Mononuclear cell (primary cell): ENCODE data around the gene SLC9A8. TPM values are rescaled to one million over a fixed set of nuclear protein-coding genes. Genes with fewer than 3 reads are reported as not detected.
"Not testable (repeated sequence)": the region's sequence is repeated elsewhere in the genome, so short reads cannot be mapped to it uniquely, and the experiment has no call there.

Experiments used
- H3K27me3 ChIP-seq: 2 replicates; pipeline ENCODE4 v1.6.0; 2011; ENCODE audit warnings: low read length, control low read depth; ENCODE audit not compliant: insufficient read depth
- H3K4me1 ChIP-seq: 2 replicates; pipeline ENCODE4 v1.5.1; 2011; ENCODE audit warnings: mild to moderate bottlenecking, low read length, control low read depth; ENCODE audit not compliant: insufficient read depth
- H3K4me3 ChIP-seq: 2 replicates; pipeline ENCODE4 v1.5.1; 2011; ENCODE audit warnings: mild to moderate bottlenecking, low read length, moderate library complexity
- H3K9me3 ChIP-seq: 2 replicates; pipeline ENCODE4 v1.5.1; 2011; ENCODE audit warnings: low read depth, mild to moderate bottlenecking, control low read depth, low read length
- total RNA-seq: library from RNA; depleted of rRNA; stranded (reverse); fragments of >200 nt; gene quantifications from one replicate; pipeline ENCODE4 v1.2.3, GENCODE V29; 2012

Gene SLC9A8
- total RNA-seq, 1 donor = 34.5 TPM

DNA sequence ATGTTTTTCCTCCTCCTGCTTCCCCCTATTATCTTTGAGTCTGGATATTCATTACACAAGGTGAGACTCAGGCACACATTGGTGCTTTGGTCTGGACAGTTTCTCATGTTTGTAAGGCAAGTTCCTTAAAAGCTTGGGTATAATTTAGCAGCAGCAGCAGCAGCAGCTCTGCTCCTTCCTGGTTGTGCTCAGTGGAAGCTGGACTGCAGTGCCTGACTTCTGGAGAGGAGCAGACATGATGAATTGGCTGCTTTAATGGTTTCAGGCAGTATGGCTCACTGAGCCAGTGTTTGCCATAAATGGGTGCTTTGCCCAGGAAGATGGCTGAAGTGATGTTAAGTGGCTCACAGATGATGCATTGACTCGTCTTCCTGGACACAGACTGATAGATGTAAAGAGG lies 32.4 kb downstream of the SLC9A8 start:
- H3K9me3 ChIP-seq = no peaks in the 10 kb centered on the region
- H3K27me3 ChIP-seq = no peaks in the 10 kb centered on the region
- H3K4me1 ChIP-seq = no peaks in the 10 kb centered on the region
- no peak overlapping the region for H3K4me3 ChIP-seq

GRCh38 chr20:49846206-49846807 lies 33.7 kb downstream of the SLC9A8 start:
- Histone ChIP-seq H3K9me3 (no peaks in the 10 kb centered on the region), H3K4me3 (no peak overlapping the region), H3K27me3 (no peaks in the 10 kb centered on the region), H3K4me1 (peaks cover 8% of the 10 kb centered on the region)

GRCh38 chr20:49850463-49851230 lies 38.0 kb downstream of the SLC9A8 start:
- Histone ChIP-seq H3K4me1 (peaks cover 9% of the 10 kb centered on the region), H3K27me3 (no peaks in the 10 kb centered on the region), H3K4me3 (no peak overlapping the region), H3K9me3 (no peaks in the 10 kb centered on the region)

DNA sequence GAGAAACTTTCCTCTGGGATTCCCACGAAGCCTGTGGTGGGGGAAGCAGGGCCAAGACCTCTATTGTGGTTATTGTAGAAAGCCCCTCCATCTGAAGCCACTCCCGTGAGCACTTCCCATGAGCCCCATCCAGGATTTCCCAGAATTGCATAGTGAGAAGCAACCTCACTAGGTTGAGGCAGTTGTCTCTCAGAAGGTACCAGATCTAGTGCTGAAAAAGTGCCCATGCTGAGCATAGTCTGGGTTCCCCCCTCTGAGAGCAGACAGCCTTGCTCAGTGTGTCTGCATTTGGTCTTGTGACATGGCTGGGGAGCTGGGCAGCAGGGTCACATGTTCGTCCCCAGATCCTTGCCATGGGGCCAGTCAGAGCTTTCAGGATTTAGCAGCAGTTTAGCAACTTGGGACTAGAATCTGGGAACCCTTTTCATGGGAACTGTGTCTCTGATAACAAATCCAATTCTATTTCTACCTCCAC lies 38.6 kb downstream of the SLC9A8 start:
- Histone ChIP-seq H3K4me1 (peaks cover 9% of the 10 kb centered on the region), H3K27me3 (no peaks in the 10 kb centered on the region), H3K4me3 (no peak overlapping the region), H3K9me3 (no peaks in the 10 kb centered on the region)

DNA sequence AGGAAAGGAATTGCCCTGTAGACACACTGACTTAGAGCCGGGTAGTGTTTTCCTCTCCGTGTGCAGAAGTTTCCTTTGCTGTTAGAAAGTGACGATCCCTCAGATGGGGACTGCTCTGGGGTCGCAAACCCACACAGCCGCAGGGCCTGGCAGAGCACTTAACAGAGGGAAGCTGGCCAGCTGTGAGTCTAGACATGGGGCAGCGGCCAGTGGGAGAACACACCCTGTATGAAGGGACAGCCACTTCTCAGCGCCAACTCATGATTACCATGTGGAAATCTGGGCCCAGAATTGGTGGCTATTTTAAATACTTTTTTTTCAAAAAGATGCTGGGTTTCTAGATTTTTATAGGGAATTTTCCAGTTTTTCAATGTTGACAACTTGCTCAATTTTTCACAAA lies 39.4 kb downstream of the SLC9A8 start:
- Histone ChIP-seq H3K4me3 (no peak overlapping the region), H3K4me1 (peaks cover 9% of the 10 kb centered on the region), H3K27me3 (no peaks in the 10 kb centered on the region), H3K9me3 (no peaks in the 10 kb centered on the region)

GRCh38 chr20:49852522-49853080 lies 40.0 kb downstream of the SLC9A8 start:
- Histone ChIP-seq H3K4me3 (no peak overlapping the region), H3K27me3 (no peaks in the 10 kb centered on the region), H3K9me3 (no peaks in the 10 kb centered on the region), H3K4me1 (peaks cover 9% of the 10 kb centered on the region)

- H3K4me3 ChIP-seq = no peak overlapping the region
- H3K27me3 ChIP-seq = no peaks in the 10 kb centered on the region
- H3K4me1 ChIP-seq = peaks cover 9% of the 10 kb centered on the region
- no peaks in the 10 kb centered on the region for H3K9me3 ChIP-seq
Observed at GRCh38 chr20:49853640-49854039, 41.0 kb downstream of the SLC9A8 start.

DNA sequence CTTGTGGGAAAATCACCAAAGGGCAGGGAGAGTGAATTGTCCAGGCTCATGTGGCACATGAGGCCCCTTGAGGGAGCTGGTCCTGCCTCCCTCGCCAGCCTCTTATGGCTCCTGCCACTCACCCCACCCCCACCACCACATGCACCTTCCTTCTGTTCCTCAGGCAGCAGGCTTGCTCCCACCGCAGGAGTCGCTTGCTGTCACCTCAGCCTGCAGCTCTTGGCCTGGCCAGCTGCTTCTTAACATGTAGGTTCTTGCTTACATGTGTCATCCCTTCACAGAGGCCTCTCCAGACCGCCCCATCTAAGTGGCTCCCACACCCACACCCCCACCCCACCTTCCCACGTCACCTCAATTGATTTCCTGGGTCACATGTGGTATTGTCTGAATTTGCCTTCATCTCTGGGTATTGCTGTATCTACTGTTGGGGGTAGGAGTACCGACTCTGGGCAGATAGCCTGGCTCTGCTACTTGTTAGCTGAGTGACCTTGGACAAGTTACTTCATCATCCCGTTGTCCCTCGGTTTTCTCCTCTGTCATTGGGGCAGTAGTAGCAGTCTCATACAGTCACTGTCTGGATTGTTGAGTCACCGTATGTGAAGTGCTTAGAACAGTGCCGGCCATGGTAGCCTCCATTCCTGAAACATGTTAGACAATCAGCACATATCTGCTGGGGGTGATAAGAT lies 41.7 kb downstream of the SLC9A8 start:
- Histone ChIP-seq H3K4me3 (no peak overlapping the region), H3K9me3 (no peaks in the 10 kb centered on the region), H3K4me1 (peaks cover 9% of the 10 kb centered on the region), H3K27me3 (no peaks in the 10 kb centered on the region)

DNA sequence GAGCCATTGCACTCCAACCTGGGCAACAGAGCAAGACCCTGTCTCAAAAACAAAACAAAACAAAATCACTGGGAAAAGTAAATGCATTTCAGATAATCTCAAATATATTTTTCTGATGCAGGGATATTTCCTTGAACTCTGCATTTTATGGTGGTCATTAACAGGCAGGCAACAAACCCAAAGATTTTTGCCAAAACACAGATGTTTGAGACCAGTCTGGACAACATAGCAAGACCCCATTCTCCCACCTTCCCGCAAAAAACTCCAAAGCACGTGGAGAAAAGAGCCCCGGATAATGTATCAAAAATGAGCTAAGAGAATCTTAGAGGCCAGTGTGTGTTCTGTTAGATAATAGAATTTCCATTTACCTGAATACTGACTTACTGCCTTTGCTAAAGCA lies 44.3 kb downstream of the SLC9A8 start:
- H3K27me3 ChIP-seq = no peaks in the 10 kb centered on the region
- H3K4me3 ChIP-seq = no peak overlapping the region
- H3K9me3 ChIP-seq = no peaks in the 10 kb centered on the region
- no peaks in the 10 kb centered on the region for H3K4me1 ChIP-seq

- no peaks in the 10 kb centered on the region for H3K4me1 ChIP-seq
Observed at GRCh38 chr20:49858076-49858585, 45.5 kb downstream of the SLC9A8 start.

GRCh38 chr20:49859011-49859410 lies 46.4 kb downstream of the SLC9A8 start:
- no peaks in the 10 kb centered on the region for H3K4me1 ChIP-seq
- H3K27me3 ChIP-seq = no peaks in the 10 kb centered on the region
- no peak overlapping the region for H3K4me3 ChIP-seq
- no peaks in the 10 kb centered on the region for H3K9me3 ChIP-seq

More at GRCh38 chr20:49858076-49858585, 45.5 kb downstream of the SLC9A8 start:
- Histone ChIP-seq H3K27me3 (no peaks in the 10 kb centered on the region), H3K4me3 (no peak overlapping the region), H3K9me3 (no peaks in the 10 kb centered on the region)

DNA sequence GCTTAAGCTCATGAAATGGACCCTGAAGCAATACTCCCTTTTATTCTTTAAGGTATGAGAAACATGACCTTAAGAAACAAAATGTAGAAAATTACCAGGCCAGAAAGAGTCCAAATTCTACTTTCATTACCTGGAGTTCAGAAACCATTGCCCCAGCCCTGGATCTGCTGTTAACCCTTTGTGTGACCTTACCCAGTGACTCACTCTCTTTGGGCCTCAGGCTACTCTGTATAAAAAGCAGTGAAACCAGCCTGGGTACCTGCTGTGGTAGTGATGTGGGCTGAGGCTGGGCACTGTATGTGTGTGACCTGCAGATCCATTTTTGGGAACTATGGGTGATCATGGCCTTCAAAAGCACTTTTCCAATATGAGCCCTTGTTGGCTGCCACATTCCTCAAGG lies 47.2 kb downstream of the SLC9A8 start:
- Histone ChIP-seq H3K27me3 (no peaks in the 10 kb centered on the region), H3K9me3 (no peaks in the 10 kb centered on the region), H3K4me1 (no peaks in the 10 kb centered on the region), H3K4me3 (no peak overlapping the region)

- H3K4me1 ChIP-seq, H3K9me3 ChIP-seq, H3K4me3 ChIP-seq, H3K27me3 ChIP-seq: not testable (repeated sequence)
Observed at GRCh38 chr20:49861232-49861631, 48.6 kb downstream of the SLC9A8 start.

- H3K4me1 ChIP-seq = no peaks in the 10 kb centered on the region
- no peaks in the 10 kb centered on the region for H3K9me3 ChIP-seq
- H3K4me3 ChIP-seq = no peak overlapping the region
- H3K27me3 ChIP-seq = no peaks in the 10 kb centered on the region
Observed at GRCh38 chr20:49862607-49863200, 50.1 kb downstream of the SLC9A8 start.

DNA sequence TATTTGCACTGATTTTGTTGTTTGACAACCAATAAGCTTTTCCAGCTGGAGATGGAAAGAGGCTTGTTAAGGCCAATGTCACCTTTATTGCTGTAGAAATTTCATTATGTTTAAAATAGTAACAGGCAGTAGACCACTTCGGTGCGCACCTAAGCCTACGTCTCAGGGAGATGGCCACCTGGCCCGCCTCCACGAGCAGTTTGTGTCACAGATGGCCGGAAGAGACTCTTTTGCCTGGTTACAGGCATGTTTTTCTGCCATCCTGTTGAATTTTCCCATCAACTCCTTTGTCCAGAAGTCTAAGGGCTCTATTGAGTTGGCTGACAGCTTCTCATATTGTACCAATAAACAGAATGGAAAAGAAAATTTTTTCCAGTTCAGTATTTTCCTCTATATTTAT lies 51.0 kb downstream of the SLC9A8 start:
- no peaks in the 10 kb centered on the region for H3K9me3 ChIP-seq
- no peak overlapping the region for H3K4me3 ChIP-seq
- no peaks in the 10 kb centered on the region for H3K27me3 ChIP-seq
- H3K4me1 ChIP-seq = no peaks in the 10 kb centered on the region
